Gastroesophageal sphincter (tissue), 3 donors: ENCODE results near the gene DGKZ.

ENCODE experiments used
- POLR2AphosphoS5 ChIP-seq: sonication (generic); formaldehyde crosslinking; IDR thresholded peaks from one replicate; pipeline ENCODE4 v1.6.1; 2017; ENCODE audit warnings: antibody characterized with exemption
- TF ChIP-seq, protein P1 (sequence below), 4 experiments: fragments of 200-600 bp in 2 of 4; fragments of 450-650 bp in 2 of 4; sonication (generic) in 1 of 4; IDR thresholded peaks; one replicate each; pipeline ENCODE4 v1.5.1; 2017 to 2019; ENCODE audit warnings: antibody characterized with exemption in 4 of 4, mild to moderate bottlenecking in 2 of 4, moderate library complexity in 2 of 4

GRCh38 chr11:46330563-46331281, 16.5 kb upstream of the DGKZ start:
- no peak for TF ChIP-seq POLR2AphosphoS5
- TF ChIP-seq, protein P1, sequence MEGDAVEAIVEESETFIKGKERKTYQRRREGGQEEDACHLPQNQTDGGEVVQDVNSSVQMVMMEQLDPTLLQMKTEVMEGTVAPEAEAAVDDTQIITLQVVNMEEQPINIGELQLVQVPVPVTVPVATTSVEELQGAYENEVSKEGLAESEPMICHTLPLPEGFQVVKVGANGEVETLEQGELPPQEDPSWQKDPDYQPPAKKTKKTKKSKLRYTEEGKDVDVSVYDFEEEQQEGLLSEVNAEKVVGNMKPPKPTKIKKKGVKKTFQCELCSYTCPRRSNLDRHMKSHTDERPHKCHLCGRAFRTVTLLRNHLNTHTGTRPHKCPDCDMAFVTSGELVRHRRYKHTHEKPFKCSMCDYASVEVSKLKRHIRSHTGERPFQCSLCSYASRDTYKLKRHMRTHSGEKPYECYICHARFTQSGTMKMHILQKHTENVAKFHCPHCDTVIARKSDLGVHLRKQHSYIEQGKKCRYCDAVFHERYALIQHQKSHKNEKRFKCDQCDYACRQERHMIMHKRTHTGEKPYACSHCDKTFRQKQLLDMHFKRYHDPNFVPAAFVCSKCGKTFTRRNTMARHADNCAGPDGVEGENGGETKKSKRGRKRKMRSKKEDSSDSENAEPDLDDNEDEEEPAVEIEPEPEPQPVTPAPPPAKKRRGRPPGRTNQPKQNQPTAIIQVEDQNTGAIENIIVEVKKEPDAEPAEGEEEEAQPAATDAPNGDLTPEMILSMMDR (IDR thresholded peaks at IDR 0.05) = no peak
